Fibroblast of mammary gland (primary cell): Measurements from ENCODE around the gene RGS19.

Experiments used
- DNase-seq: peaks from one replicate; pipeline ENCODE4 v3.0.0-alpha.2; 2010; ENCODE audit warnings: low read depth
- H3K4me3 ChIP-seq: 2 replicates; pipeline ENCODE4 v1.5.1; 2011; ENCODE audit warnings: low read depth, mild to moderate bottlenecking, low read length, moderate library complexity; ENCODE audit not compliant: control insufficient read depth
- CTCF ChIP-seq: conservative IDR thresholded peaks from 2 replicates; pipeline ENCODE4 v1.5.1; 2011; ENCODE audit warnings: low read depth, low read length, inconsistent platforms; ENCODE audit not compliant: control insufficient read depth, insufficient read depth

RGS19 gene

GRCh38 chr20:64096535-64096934 is 17.2 kb upstream of the RGS19 start:
- no peak overlapping the region for H3K4me3 ChIP-seq
- no peak for TF ChIP-seq CTCF
- no peak for DNase-seq

GRCh38 chr20:64095927-64096326 is 16.6 kb upstream of the RGS19 start:
- H3K4me3 ChIP-seq: no peak overlapping the region
- no peak for TF ChIP-seq CTCF
- DNase-seq: no peak

GRCh38 chr20:64095455-64095854 is 16.1 kb upstream of the RGS19 start:
- no peak for DNase-seq
- TF ChIP-seq CTCF: no peak
- no peak overlapping the region for H3K4me3 ChIP-seq

- no peak for DNase-seq
- TF ChIP-seq CTCF: no peak
- no peak overlapping the region for H3K4me3 ChIP-seq
These were observed 13.7 kb upstream of the RGS19 start for GRCh38 chr20:64093013-64093503.

- no peak for DNase-seq
- no peak for TF ChIP-seq CTCF
- no peak overlapping the region for H3K4me3 ChIP-seq
These were observed 13.1 kb upstream of the RGS19 start for GRCh38 chr20:64092258-64093012.

- DNase-seq: no peak
- H3K4me3 ChIP-seq: no peak overlapping the region
- TF ChIP-seq CTCF: no peak
These were observed 12.5 kb upstream of the RGS19 start for GRCh38 chr20:64091770-64092169.
